HT-29 (cell line): Measurements from ENCODE around the gene FUT3. TPM values are rescaled to one million over a fixed set of nuclear protein-coding genes. Genes with fewer than 3 reads are reported as not detected.
"Not testable (repeated sequence)": the region's sequence is repeated elsewhere in the genome, so short reads cannot be mapped to it uniquely, and the experiment has no call there.

Experiments
- DNase-seq: peaks from one replicate; pipeline ENCODE4 v3.0.0-alpha.2; 2015; ENCODE audit warnings: low spot score
- total RNA-seq: library from RNA; depleted of rRNA; stranded (reverse); fragments of >200 nt; shearing (Covaris generic); gene quantifications from 2 replicates; pipeline ENCODE4 v1.2.3, GENCODE V29; 2014; rRNA removed

The FUT3 gene
- 2.8 and 3.9 TPM in 2 replicates for total RNA-seq

DNA sequence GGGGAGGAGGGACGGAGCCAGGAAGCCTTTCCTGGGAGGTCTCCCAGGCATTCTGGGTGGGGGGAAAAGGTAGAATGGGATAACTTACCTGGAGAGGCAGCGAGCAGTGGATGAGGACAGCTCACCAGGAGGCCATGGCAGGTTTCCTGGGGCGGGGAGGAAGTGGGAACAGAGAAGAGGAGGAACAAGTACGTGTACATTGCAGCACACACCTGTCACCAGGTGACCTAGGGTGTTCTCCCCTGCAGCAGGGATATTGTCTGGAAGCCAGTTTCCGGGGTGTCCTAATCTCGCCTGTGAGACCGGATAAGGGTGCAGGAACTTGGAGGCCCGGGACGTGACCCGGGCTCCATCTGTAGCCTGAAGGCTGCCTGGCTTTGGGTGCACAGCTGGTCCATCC is at the start of gene FUT3:
Gene FUT3 (minus strand): TSS at position 148 of the 400 bp plus-strand sequence.
- no peak for DNase-seq

DNA sequence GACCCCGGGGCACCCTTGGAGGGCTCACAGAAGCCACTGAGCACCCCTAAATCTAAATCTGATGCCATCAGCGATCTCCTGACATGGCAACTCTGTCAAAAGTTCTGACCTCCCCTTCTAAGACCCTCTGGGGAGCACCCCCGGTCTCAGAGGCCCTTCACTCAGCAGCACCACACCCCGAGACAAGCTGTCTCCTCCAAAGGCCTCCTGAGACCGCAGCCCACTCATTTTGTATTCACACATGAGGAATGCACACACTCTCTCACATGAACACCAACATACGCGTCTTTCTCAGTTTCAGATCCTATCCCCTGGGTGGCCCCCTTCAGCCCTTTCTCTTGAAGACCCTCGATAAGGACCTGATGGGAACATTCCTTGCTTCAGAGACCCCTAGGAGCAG is 49.7 kb upstream of the FUT3 start:
- no peak for DNase-seq

DNA sequence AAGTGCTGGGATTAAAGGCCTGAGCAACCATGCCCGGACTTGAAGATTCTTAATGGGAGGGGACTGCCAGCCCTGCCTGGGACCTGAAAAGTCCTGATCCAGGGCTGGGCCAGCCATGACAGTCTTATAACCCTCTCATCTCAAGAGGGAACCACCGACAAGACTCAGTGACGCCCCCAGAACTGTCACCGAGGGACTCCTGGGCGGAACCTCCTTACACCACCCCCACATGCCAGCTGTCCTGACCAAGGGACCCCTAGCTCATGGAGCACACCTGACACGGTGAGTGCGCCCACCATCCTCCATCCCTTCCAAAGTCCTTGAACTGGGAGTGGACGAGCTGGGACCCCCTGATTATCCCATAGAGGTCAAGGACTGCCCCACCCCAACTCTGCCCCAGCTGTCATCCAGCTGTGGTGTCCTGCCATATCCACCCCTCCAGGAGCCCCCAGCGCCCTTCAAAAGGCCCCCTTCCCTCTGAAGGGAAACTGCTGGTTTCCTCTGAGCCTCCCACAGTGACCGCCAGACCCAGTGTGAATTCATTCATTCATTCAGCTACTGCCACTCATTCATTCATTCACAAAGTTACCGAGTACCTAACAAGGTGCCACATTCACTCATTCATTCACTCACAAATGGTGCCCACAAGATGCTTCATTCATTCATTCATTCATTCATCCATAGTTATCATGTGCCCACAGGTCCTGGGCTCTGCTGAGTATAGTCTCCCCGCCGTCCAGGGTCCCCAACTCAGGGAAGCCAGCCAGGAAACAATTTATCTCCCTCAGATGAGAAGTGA is 48.7 kb upstream of the FUT3 start:
- no peak for DNase-seq

DNA sequence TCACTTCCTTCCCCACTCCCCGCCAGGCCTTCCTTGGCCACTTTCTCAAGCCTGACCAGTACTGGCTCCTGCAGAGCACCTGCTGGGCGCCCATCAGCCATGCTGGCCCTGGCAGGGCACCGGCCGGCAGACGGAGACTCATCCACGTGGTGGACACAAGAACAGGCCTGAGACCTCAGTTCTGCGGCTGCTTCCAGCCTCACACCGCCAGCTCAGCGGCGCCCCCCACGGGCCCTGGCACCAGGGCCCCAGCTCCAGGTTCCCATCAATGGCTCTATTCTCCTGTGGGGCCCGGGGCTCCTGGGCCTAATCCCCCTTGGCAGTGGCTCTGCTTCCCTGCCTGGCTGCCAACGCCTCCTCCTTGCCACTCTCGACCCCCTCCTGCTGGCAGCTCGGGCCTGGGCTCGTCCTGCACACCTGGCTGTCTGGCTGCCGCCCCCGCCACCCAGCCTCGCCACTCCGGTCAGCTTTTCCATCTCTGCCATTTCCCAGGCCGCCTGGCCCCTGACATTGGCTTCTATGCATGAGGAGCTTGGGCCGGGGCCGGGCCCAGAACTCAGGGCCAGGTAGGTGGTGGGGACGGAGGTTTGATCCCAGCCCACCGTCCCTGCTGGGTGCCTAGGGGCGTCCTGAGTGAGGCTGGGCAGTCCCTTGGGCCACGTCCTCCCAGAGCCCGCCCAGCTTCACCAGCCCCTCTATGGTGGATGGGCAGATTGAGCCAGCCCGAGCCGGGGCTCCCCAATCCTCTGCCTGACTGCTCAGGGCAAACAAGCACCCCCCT is 46.1 kb upstream of the FUT3 start:
- no peak for DNase-seq

DNA sequence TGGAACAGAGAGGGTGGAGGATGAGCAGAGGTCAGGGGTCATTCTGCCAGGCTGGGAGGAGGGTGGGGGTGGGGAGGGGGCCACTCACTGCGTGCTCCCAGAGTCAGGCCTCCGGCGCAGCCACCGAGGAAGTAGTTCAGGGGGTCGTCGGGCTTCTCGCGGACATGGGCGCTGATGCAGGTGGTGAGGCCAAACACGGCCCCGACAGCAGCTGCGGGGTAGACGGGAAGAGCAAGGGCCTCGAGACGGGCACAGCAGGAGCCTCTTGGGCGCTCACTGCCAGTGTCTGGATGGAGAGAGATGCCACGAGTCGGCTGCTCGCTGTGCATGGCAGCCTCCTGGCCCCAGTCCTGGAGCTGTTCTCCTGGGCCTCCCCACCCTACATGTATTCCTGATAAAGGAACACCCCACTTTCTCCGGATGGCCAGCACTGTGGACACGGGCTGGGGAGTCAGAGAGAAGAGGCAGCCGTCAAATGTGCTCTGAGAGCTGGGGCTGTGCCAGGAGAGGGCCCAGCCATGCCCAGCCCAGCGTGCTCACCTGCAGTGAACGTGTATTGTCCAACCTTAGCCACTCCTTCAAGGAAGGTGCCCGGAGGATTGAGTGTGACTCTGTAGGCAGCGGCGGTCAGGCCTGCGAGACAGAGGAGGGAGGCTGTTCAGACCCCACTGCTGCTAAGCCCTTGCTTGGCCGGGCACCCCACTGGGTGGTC is 45.3 kb upstream of the FUT3 start:
- no peak for DNase-seq

DNA sequence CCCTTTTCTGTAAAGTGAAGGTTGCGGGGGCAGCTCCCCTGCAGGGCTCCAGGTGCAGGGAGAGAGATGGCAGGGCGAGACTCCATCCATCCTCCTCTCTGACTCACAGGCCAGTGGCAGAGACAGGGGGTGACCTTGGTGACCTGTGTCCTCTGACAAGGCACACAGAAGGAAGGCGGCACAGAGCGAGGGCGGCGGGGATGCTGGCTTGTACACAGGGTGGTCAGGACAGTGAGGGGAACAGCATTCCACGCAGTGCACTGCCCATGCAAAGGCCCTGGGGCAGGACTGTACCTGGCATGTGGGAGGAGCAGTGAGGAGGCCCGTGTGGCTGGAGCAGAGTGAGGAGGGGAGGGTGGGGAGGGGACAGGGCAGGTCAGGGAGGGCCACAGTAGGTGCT is 44.6 kb upstream of the FUT3 start:
- no peak for DNase-seq

DNA sequence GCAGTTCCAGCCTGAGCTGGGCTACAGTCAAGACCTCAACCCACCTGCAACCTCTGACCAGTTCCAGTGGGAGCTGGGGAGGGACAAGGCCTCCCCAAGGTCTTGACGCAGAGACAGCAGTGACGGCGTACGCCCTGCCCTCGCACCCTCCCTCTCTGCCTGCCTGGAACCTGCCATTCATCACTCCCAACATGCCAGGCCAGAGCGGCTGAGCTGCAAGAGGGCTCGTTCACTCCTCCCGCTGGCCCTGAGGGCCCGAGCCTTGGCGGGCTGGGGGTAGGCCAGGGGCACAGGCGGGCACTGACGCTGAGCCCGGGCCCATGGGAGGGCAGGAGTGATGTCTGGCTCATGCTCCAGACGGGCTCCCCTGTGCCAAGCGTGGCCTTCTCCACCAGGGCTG is 44.2 kb upstream of the FUT3 start:
- DNase-seq: no peak

DNA sequence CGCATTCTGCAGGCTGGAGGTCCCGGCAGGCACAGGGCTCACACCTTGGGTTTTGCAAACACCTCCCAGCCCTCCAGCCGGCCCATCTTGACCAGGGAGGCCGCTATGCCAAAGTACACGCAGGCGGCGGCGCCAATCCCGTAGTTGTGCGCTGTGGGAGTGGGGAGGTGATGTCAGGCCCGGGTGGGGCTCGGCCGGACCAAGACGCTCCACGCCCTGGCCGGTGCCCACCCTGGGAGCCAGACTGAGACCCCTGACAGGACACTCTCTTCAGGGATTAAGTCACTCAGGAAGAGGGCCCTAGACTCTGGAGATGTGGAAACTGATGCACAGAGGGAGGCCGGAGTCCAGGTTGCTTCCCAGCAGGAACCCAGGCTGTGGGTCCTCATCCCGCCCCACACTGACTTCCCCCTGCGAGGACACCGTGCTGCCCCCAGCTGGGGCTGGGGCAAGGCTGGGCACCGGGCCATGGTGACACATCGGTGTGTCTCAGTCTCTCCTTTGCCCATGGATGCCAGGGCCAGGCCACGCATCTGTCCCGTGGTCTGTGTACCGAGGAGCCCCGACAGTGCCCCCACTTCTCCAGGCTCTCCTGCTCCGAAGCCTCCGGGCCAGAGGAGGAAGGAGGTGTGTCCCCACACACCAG is 43.6 kb upstream of the FUT3 start:
- no peak for DNase-seq

DNA sequence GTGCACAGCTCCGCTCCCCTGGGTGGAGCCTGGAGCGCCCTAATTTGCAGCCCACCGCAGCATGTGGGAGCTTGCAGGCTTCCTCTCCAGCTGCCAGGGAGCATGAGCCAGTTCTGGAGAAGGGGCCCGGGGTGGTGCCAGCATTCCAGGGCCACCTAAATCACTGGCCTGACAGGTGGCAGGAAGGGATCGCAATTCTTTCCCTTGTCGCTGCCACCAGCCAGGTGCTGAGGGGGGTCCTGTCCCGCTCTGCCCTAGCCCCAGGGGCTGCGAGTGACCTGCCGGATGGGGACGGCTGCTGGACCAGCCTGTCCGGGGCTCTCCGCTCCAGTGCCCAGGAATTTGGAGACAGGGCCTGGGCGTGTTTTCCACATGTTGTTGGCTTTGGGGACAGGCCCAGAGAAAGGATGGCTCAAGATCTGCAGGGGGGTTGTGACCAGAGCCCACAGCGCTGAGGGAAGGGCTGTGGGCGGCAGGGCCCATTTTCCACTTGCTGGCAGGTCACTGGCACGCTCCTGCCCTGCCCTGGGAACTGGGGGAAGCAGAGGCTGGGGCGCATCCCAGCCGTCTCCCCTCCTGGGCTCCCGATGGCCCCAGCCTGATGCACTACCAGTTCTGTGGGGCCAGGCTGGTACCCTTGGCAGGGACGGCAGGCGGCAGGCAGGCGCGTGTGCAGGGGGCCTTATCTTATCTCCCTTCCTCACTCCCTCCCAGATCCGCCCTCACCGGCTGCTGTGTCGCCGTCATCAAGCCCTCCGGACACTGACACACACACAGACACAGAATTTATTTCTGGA is 42.9 kb upstream of the FUT3 start:
- no peak for DNase-seq

DNA sequence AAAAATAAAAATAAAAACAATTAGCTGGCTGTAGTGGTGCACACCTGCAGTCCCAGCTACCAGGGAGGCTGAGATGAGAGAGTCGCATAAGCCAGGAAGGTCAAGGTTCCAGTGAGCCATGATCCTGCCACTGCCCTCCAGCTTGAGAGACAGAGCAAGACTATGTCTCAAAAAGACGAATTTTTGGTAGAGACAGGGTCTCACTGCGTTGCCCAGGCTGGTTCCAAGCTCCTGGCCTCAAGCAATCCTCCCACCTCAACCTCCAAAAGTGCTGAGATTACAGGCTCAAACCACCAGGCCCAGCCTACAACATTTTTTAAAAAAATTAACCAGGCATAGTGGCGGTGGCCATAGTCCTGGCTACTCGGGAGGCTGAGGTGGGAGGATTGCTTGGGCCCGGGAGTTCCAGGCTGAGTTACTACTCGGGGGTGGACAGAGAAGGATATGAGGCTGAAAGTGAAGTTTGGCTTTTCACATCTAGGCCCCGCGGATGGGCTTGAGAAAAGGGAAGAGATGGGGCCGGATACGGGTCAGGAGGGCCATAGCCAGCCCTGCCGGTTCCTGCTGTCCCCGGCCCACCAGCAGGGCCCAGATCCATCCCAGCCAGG is 42.2 kb upstream of the FUT3 start:
- no peak for DNase-seq

DNA sequence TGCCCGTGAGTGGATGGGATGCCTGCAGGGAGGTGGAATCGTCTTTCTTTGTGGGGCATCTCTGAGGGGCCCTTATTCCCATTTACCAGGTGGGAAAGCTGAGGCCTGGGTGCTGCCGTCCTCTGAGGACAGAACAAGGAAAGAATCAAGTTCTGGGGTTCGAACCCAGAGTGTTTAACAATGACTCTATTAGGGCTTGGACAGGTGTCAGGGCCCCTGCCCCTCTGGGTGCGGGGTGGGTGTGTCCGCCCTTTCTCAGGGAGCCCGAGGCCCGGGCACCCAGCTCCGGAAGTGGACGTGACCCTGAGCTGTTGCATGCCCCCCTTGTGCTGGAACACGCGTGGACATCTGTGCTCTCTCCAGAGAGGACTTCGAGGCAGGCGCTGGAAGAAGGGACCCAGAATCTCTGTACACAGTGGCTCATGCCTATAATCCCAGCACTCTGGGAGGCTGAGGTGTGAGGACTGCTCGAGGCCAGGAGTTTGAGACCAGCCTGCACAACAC is 41.6 kb upstream of the FUT3 start:
- no peak for DNase-seq

DNA sequence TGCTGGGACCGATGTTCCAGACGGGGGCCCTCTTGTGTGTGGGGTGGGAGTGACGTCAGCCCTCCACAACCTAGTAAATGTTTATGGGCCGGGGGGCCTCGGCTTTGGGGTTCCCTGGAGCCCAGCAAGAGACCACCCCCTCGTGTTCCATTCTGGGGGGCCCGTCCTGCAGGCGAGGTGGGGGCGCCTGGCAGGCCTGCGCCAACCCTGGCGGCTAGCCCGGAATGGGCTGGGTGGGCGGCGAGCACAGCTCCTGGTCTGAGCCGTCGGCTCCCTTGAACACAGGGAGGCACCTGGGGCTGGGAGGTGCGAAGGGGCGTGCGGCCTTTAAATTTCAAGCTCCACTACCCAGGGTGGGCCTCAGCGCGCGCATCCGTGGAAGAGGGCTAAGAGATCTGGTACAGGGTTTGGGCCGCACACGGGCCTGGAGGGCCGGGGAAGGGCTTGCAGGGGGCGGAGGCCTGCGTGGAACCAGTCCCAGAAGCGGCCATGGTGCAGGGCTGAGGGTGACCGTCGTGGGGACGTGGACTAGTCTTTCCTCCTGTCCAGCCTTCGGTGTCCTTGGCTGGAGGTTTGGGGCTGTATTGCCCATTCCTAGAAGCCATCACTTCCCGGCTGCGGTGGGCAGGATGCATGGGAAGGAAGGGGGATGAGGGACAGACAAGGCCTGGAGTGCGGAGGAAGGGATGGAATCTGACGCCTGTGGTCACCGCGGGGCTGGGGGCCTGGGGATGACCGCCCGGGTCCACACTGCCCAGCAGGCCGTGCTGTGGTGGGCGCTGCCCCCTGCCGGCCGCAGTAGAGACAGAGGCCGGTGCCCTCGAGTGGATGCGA is 40.9 kb upstream of the FUT3 start:
- peak; percentile 31 for DNase-seq

DNA sequence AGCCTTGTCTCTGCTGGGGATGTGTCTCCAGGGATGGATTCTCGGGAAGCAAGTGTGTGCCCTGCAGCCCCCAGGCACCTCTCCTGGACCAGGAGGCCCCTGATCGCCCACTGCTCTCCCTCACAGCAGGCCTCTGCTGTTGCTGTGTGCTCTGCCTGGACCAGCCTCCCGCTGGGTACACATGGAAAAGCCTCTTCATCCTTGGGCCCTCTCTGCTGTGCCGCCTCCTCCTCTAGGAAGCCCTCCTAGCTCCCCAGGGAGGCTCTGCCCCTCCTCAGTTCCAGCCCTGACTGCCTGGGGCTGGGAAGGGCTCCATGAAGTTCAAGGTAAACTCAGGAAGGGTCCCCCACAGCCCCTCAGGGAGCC is 40.3 kb upstream of the FUT3 start:
- DNase-seq: no peak

DNA sequence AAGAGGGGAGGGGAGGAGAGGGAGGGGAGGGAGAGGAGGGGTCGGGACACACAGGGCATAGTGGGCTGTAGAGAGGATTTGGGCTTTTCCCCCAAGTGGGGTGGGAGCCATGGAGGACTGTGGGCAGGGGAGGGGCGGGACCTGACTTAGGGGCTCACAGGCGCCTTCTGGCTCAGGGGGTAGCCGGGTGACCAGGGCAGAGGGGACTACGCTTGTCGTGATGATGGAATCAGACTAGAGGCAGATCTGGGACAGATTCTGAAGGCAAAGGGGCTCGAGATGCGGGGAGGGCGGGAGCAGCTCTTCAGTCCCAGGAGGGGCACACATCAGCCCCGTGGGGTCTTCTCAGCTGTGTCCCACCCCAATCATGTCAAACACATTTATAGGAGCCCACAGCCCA is 38.9 kb upstream of the FUT3 start:
- DNase-seq: no peak

DNA sequence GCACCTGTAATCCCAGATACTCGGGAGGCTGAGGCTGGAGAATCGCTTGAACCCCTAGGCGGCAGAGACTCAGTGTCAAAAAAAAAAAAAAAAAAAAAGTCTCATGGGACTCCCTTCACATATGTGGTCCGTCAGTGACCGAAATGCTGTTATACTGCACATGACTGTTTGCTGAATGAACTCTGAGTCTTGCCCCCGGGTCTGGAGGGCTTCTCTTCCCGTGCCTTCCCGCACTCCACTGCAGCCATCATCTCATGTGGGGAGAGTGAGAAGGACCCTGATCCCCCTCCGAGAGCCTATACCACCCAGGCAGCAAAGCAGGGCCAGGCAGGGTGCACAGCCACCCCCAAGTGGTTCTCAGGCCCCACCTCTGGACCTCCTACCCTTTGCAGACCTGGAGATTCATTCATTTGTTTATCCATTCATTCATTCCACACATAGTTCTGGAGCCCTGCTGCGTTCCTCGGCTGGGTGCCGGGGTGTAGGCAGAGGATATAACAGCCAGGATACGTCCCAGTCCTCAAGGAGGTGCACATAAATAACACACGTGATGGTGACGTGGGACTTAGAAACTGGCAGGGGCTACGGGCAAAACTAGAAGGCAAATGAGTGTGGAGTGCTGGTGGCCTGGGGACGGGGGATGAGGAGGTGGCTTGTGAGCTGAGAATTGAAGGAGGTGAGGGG is 38.2 kb upstream of the FUT3 start:
- no peak for DNase-seq

DNA sequence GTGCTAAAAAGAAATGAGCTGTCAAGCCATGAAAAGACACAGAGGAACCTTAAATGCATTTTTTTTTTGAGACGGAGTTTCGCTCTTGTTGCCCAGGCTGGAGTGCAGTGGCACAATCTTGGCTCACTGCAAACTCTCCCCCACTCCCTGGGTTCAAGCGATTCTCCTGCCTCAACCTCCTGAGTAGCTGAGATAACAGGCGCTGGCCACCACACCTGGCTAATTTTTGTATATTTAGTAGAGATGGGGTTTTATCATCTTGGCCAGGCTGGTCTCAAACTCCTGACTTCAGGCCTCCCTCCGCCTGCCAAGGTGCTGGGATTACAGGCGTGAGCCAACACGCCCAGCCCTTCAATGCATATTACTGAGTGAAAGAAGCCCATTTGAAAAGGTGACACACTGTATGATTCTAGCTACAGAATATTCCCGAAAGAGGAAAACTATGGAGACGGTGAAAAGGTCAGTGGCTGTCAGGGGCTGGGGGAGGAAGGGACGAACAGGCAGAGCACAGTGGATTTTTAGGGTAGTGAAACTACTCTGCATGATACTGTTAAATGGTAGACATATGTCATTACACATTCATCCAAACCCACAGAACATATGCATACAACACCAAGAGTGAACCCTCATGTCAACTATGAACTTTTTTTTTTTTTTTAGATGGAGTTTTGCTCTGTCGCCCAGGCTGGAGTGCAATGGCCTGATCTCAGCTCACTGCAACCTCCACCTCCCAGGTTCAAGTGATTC is 33.0 kb upstream of the FUT3 start:
- DNase-seq: not testable (repeated sequence)

DNA sequence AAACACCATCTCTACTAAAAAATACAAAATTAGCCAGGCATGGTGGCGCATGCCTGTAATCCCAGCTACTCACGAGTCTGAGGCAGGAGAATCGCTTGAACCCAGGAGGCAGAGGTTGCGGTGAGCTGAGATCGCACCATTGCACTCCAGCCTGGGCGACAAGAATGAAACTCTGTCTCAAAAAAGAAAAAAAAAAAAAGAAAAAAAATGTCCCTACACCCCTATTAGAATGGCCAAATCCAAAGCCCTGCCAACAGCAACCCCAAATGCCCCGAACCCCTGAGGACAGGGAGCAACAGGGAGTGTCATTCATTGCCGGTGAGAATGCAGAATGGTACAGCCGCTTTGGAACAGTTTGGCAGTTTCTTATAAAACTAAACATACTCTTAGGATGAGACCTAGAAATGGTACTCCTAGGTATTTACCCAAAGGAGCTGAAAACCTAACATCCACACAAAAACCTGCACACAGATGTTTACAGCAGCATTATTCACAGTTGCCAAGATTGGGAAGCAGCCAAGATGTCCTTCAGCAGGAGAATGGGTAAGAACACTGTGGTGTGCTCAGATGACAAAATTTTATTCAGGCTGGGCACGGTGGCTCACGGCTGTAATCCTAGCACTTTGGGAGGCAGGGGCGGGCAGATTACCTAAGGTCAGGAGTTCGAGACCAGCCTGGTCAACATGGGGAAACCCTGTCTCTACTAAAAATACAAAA is 32.1 kb upstream of the FUT3 start:
- DNase-seq: not testable (repeated sequence)
